ENCODE results near the gene RAPGEF3.

The RAPGEF3 gene

DNA sequence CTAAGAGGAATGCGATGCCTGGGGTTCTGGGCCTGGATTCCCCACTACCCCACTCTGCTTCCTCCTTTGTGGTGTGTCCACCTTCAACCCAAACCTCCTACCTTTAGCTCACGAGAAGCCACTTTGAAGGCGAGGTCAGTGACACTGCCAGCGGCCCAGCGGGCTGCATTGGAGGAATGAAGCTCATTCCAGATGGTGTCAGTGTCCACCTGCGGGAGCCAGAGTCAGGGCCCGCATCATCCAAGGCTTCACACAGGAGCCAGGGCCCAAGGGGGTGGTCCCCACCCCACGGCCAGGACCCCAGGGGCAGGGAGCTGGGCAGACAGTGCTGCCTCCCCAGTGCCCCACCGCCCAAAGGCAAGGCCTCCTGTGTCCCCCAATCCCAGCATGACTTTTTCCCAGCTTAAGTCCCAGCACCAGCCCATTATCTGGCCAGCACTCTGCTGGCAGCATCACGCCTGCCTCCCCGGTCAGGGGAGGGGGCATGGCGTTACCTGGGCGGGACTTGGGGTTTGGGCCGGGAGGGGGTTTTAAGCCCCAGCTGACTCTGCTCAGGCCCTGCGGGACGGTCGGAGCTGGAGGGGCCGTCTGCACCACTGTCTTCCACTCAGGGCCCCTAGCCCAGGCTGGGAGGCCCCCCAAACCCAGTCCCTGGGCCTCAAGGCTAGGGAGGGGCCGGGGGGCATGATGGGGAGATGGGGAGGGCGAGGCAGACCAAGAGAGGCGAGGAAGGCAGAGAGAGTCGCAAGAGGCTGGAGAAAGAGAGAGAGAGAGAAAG lies 31.2 kb upstream of the RAPGEF3 start:
- DNase-seq (ENCODE audit: extremely low read depth, insufficient read length), result no peak
- no peaks in the 10 kb centered on the region for H3K27me3 ChIP-seq (replicated peaks; ENCODE audit: control insufficient read depth, insufficient read depth, low read length)
- TF ChIP-seq, protein P1, sequence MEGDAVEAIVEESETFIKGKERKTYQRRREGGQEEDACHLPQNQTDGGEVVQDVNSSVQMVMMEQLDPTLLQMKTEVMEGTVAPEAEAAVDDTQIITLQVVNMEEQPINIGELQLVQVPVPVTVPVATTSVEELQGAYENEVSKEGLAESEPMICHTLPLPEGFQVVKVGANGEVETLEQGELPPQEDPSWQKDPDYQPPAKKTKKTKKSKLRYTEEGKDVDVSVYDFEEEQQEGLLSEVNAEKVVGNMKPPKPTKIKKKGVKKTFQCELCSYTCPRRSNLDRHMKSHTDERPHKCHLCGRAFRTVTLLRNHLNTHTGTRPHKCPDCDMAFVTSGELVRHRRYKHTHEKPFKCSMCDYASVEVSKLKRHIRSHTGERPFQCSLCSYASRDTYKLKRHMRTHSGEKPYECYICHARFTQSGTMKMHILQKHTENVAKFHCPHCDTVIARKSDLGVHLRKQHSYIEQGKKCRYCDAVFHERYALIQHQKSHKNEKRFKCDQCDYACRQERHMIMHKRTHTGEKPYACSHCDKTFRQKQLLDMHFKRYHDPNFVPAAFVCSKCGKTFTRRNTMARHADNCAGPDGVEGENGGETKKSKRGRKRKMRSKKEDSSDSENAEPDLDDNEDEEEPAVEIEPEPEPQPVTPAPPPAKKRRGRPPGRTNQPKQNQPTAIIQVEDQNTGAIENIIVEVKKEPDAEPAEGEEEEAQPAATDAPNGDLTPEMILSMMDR (IDR thresholded peaks at IDR 0.05; ENCODE audit: insufficient read depth, low read length, poor library complexity, severe bottlenecking), result no peak
- H3K36me3 ChIP-seq (ENCODE audit: control insufficient read depth, insufficient read depth, low read length), result peaks cover 39% of the 10 kb centered on the region
- no peak overlapping the region for H3K4me3 ChIP-seq (replicated peaks; ENCODE audit: low read depth, low read length)

GRCh38 chr12:47789141-47789540 lies 30.5 kb upstream of the RAPGEF3 start:
- H3K4me3 ChIP-seq (replicated peaks; ENCODE audit: low read depth, low read length), result no peak overlapping the region
- H3K36me3 ChIP-seq (ENCODE audit: control insufficient read depth, insufficient read depth, low read length), result peaks cover 37% of the 10 kb centered on the region
- TF ChIP-seq, protein P1 (IDR thresholded peaks at IDR 0.05; ENCODE audit: insufficient read depth, low read length, poor library complexity, severe bottlenecking), result no peak
- H3K27me3 ChIP-seq (replicated peaks; ENCODE audit: control insufficient read depth, insufficient read depth, low read length), result no peaks in the 10 kb centered on the region
- no peak for DNase-seq (ENCODE audit: extremely low read depth, insufficient read length)

DNA sequence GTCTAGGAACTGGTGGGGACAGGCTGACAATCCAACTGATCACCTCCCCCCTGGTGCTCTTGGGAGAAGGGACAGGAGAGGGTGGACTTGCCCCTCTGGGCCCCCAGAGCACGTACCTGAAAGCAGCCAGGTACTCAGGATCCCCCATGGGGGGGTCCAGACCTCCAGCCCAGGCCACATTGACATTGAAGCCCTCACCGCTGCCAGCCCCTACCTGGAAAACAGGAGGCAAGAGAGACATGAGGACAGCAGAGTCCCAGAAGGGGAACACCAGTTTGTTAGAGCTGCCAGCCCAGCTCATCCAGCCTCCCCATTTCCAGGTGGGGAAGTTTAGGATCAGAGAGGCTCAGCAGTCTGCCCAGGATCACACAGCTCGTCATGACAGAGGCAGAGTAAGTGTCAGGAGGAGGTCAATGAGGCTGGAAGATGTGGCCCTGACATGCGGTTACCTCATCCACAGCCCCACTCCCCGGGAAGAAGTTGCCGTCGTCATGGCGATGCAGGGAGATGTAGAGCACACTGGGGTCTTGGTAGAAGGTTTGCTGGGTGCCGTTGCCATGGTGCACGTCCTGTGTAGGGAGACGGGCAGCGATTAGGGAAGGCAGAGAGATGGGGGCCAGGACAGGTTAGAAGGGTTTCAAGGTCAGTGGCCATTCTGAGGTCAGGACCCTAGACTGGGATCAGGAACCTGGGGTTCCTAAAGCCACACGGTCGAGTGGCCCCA lies 29.1 kb upstream of the RAPGEF3 start:
- no peak for DNase-seq (ENCODE audit: extremely low read depth, insufficient read length)
- peaks cover 40% of the 10 kb centered on the region for H3K36me3 ChIP-seq (ENCODE audit: control insufficient read depth, insufficient read depth, low read length)
- no peak overlapping the region for H3K4me3 ChIP-seq (replicated peaks; ENCODE audit: low read depth, low read length)
- H3K27me3 ChIP-seq (replicated peaks; ENCODE audit: control insufficient read depth, insufficient read depth, low read length), result no peaks in the 10 kb centered on the region
- TF ChIP-seq, protein P1 (IDR thresholded peaks at IDR 0.05; ENCODE audit: insufficient read depth, low read length, poor library complexity, severe bottlenecking), result no peak

- Histone ChIP-seq H3K27me3 (replicated peaks; ENCODE audit: control insufficient read depth, insufficient read depth, low read length) (no peaks in the 10 kb centered on the region), H3K36me3 (ENCODE audit: control insufficient read depth, insufficient read depth, low read length) (peaks cover 40% of the 10 kb centered on the region), H3K4me3 (replicated peaks; ENCODE audit: low read depth, low read length) (no peak overlapping the region)
- no peak for DNase-seq (ENCODE audit: extremely low read depth, insufficient read length)
- TF ChIP-seq, protein P1 (IDR thresholded peaks at IDR 0.05; ENCODE audit: insufficient read depth, low read length, poor library complexity, severe bottlenecking), result no peak
Observed at GRCh38 chr12:47786662-47787280, 28.1 kb upstream of the RAPGEF3 start.

- no peak overlapping the region for H3K4me3 ChIP-seq (replicated peaks; ENCODE audit: low read depth, low read length)
- H3K36me3 ChIP-seq (ENCODE audit: control insufficient read depth, insufficient read depth, low read length), result peaks cover 36% of the 10 kb centered on the region
- TF ChIP-seq, protein P1 (IDR thresholded peaks at IDR 0.05; ENCODE audit: insufficient read depth, low read length, poor library complexity, severe bottlenecking), result no peak
- H3K27me3 ChIP-seq (replicated peaks; ENCODE audit: control insufficient read depth, insufficient read depth, low read length), result no peaks in the 10 kb centered on the region
- DNase-seq (ENCODE audit: extremely low read depth, insufficient read length), result no peak
Observed at GRCh38 chr12:47785887-47786661, 27.4 kb upstream of the RAPGEF3 start.
